PFSK-1 (cell line): ENCODE results near the gene DRAM1.

ENCODE experiments used
- FOXP2 ChIP-seq: optimal IDR thresholded peaks from 2 replicates; pipeline ENCODE3; 2011; ENCODE audit warnings: borderline replicate concordance, control low read depth, inconsistent platforms; ENCODE audit not compliant: insufficient read depth; ENCODE audit errors: extremely low read length, extremely low read depth
- POLR2AphosphoS5 ChIP-seq: IDR thresholded peaks from 2 replicates; pipeline ENCODE4 v1.6.1; 2012; ENCODE audit warnings: low read depth, mild to moderate bottlenecking, control low read depth, low read length, moderate library complexity
- TAF1 ChIP-seq: IDR thresholded peaks from 2 replicates; pipeline ENCODE4 v1.6.1; 2012; ENCODE audit warnings: low read length, control low read depth, borderline replicate concordance; ENCODE audit not compliant: insufficient read depth

- TF ChIP-seq TAF1: no peak
- no peak for TF ChIP-seq POLR2AphosphoS5
- no peak for TF ChIP-seq FOXP2
These were observed 37.8 kb upstream of the DRAM1 start for GRCh38 chr12:101839324-101840283.
